IMR-90 (cell line): ENCODE data around the gene USP32. TPM values are rescaled to one million over a fixed set of nuclear protein-coding genes. Genes with fewer than 3 reads are reported as not detected.

Experiments used
- ATAC-seq: fragments of 200-7000 bp; cut with Tn5 transposase; 2 replicates; pipeline ENCODE4 v1.9.1; 2020; ENCODE audit warnings: low read depth, mild to moderate bottlenecking, moderate library complexity
- BruUV-seq: library from RNA; stranded (reverse); fragments of 400-500 nt; replicated peaks from 2 replicates; lab custom pipeline; 2021; lab: Mats Ljungman, UMichigan
- CTCF ChIA-PET: fragments of 300-600 bp; formaldehyde crosslinking; extraction: SDS; loops from one replicate; lab custom pipeline; 2021; ENCODE audit warnings: antibody characterized with exemption; lab: Yijun Ruan, JAX
- POLR2A ChIA-PET: fragments of 300-600 bp; sonication (Branson Sonifier 250); formaldehyde crosslinking; loops from one replicate; lab custom pipeline; 2022; ENCODE audit warnings: antibody characterized with exemption; ENCODE audit not compliant: unreplicated experiment; lab: Charles Lee
- DNase-seq: peaks from one replicate; pipeline ENCODE4 v3.0.0; 2013
- H2AFZ ChIP-seq: replicated peaks from 2 replicates; pipeline ENCODE3; 2013; ENCODE audit warnings: low read length, mild to moderate bottlenecking; ENCODE audit not compliant: poor library complexity
- H2AK5ac ChIP-seq: 2 replicates; pipeline ENCODE4 v1.6.1; 2013; ENCODE audit warnings: low read depth, low read length, inconsistent platforms
- H2AK9ac ChIP-seq: replicated peaks from 2 replicates; pipeline ENCODE3; 2013; ENCODE audit warnings: mild to moderate bottlenecking, low read depth, low read length, moderate library complexity; ENCODE audit not compliant: poor library complexity
- H2BK120ac ChIP-seq: 2 replicates; pipeline ENCODE4 v1.6.1; 2013; ENCODE audit warnings: low read depth, low read length, inconsistent platforms
- H2BK15ac ChIP-seq: 3 replicates; pipeline ENCODE4 v1.6.1; 2013; ENCODE audit warnings: low read depth, low read length, inconsistent platforms
- H2BK20ac ChIP-seq: 2 replicates; pipeline ENCODE4 v1.6.1; 2013; ENCODE audit warnings: low read depth, mild to moderate bottlenecking, inconsistent platforms, low read length, moderate library complexity
- H2BK5ac ChIP-seq: 2 replicates; pipeline ENCODE4 v1.6.1; 2013; ENCODE audit warnings: mild to moderate bottlenecking, low read depth, low read length, inconsistent platforms; ENCODE audit not compliant: poor library complexity, severe bottlenecking
- H3K14ac ChIP-seq: replicated peaks from 2 replicates; pipeline ENCODE4 v1.6.1; 2013; ENCODE audit warnings: low read depth, low read length, inconsistent platforms
- H3K18ac ChIP-seq: 2 replicates; pipeline ENCODE4 v1.6.1; 2013; ENCODE audit warnings: low read depth, low read length, control low read depth
- H3K23ac ChIP-seq: 2 replicates; pipeline ENCODE4 v1.6.1; 2013; ENCODE audit warnings: low read depth, low read length, inconsistent platforms
- H3K27ac ChIP-seq: 2 replicates; pipeline ENCODE4 v1.5.1; 2013; ENCODE audit warnings: mild to moderate bottlenecking, control low read depth, low read length; ENCODE audit not compliant: insufficient read depth
- H3K27me3 ChIP-seq: 2 replicates; pipeline ENCODE4 v1.6.1; 2013; ENCODE audit warnings: low read length; ENCODE audit not compliant: control insufficient read depth, insufficient read depth
- H3K36me3 ChIP-seq: 2 replicates; pipeline ENCODE4 v1.6.1; 2013; ENCODE audit warnings: low read length, mixed read lengths; ENCODE audit not compliant: control insufficient read depth, insufficient read depth
- H3K4ac ChIP-seq: 2 replicates; pipeline ENCODE4 v1.6.1; 2013; ENCODE audit warnings: low read depth, low read length, inconsistent platforms
- H3K4me1 ChIP-seq: 2 replicates; pipeline ENCODE4 v1.6.1; 2013; ENCODE audit warnings: low read length, mixed read lengths; ENCODE audit not compliant: control insufficient read depth, insufficient read depth
- H3K4me2 ChIP-seq: 2 replicates; pipeline ENCODE4 v1.6.1; 2013; ENCODE audit warnings: low read depth, mild to moderate bottlenecking, control low read depth, low read length, moderate library complexity
- H3K4me3 ChIP-seq: 2 replicates; pipeline ENCODE4 v1.5.1; 2013; ENCODE audit warnings: low read depth, mild to moderate bottlenecking, control low read depth, low read length, moderate library complexity; ENCODE audit not compliant: insufficient read depth
- H3K56ac ChIP-seq: 2 replicates; pipeline ENCODE4 v1.6.1; 2013; ENCODE audit warnings: low read length, inconsistent platforms; ENCODE audit not compliant: insufficient read depth; ENCODE audit errors: extremely low read depth
- H3K79me1 ChIP-seq, 2 experiments: 2 replicates each; pipeline ENCODE4 v1.6.1; 2013; ENCODE audit warnings: low read length in 2 of 2, inconsistent platforms in 1 of 2, low read depth in 1 of 2
- H3K9ac ChIP-seq: 2 replicates; pipeline ENCODE4 v1.6.1; 2013; ENCODE audit warnings: low read depth, low read length, control low read depth
- H3K9me1 ChIP-seq: 2 replicates; pipeline ENCODE4 v1.6.1; 2013; ENCODE audit warnings: low read length, inconsistent platforms; ENCODE audit not compliant: insufficient read depth
- H3K9me3 ChIP-seq: 2 replicates; pipeline ENCODE4 v1.6.1; 2013; ENCODE audit warnings: low read length; ENCODE audit not compliant: control insufficient read depth, insufficient read depth
- H4K20me1 ChIP-seq: 2 replicates; pipeline ENCODE4 v1.6.1; 2013; ENCODE audit warnings: low read length, inconsistent platforms; ENCODE audit not compliant: insufficient read depth
- H4K5ac ChIP-seq: 2 replicates; pipeline ENCODE4 v1.6.1; 2013; ENCODE audit warnings: mild to moderate bottlenecking, low read depth, low read length, control low read depth
- H4K8ac ChIP-seq, 2 experiments: 2 replicates each; pipeline ENCODE4 v1.6.1; 2013; ENCODE audit warnings: low read depth in 2 of 2, low read length in 2 of 2, control low read depth in 1 of 2, inconsistent platforms in 1 of 2
- H4K91ac ChIP-seq: 2 replicates; pipeline ENCODE4 v1.6.1; 2013; ENCODE audit warnings: low read depth, low read length, inconsistent platforms; ENCODE audit not compliant: insufficient read depth
- CHD1 ChIP-seq: IDR thresholded peaks from 2 replicates; pipeline ENCODE4 v1.6.1; 2012; ENCODE audit warnings: low read depth, low read length, improper control_type of control experiment
- FOS ChIP-seq: fragments of 150-350 bp; IDR thresholded peaks from 2 replicates; pipeline ENCODE4 v1.6.1; 2016; ENCODE audit warnings: low read depth, low read length
- RAD21 ChIP-seq: IDR thresholded peaks from 2 replicates; pipeline ENCODE4 v1.6.1; 2012; ENCODE audit warnings: low read length, improper control_type of control experiment
- RFX5 ChIP-seq: IDR thresholded peaks from 2 replicates; pipeline ENCODE4 v1.8.0; 2012; ENCODE audit warnings: low read depth, mild to moderate bottlenecking, low read length, moderate library complexity
- WGBS, 2 experiments: methylation state at CpG; one replicate each; pipeline versions ENCODE4 v1.1.5 to v1.1.7; 2013; ENCODE audit warnings: missing lambda C conversion rate in 2 of 2; ENCODE audit not compliant: insufficient read length in 1 of 2; ENCODE audit errors: extremely low coverage in 2 of 2; 5-methylcytosine and 5-hydroxymethylcytosine counted together
- dilution Hi-C: fragments of 300-500 bp; cut with HindIII; formaldehyde crosslinking; loops from one replicate; pipeline ENCODE4 v1.14.3; 2018; ENCODE audit warnings: low sequenced_read_pairs; ENCODE audit not compliant: unreplicated experiment
- in situ Hi-C: fragments of 300-500 bp; cut with MboI; formaldehyde crosslinking; loops from 3 replicates; pipeline ENCODE4 v1.14.3; 2019; ENCODE audit warnings: low sequenced_read_pairs, inconsistent platforms, mixed read lengths
- intact Hi-C: fragments of 100-400 bp; cut with micrococcal nuclease; formaldehyde crosslinking; loops from 2 replicates; pipeline ENCODE4 v1.10.0; 2022
- polyA plus RNA-seq, 3 experiments: library from polyadenylated mRNA; depleted of rRNA; stranded (reverse); fragments of >200 nt; gene quantifications; 2 replicates each; pipeline ENCODE4 v1.2.3, GENCODE V29; 2012; ENCODE audit warnings: low replicate concordance in 1 of 3
- total RNA-seq: library from RNA; depleted of rRNA; stranded (reverse); fragments of >200 nt; gene quantifications from 2 replicates; pipeline ENCODE4 v1.2.3, GENCODE V29; 2012
- TF ChIP-seq, protein P1 (sequence below): fragments of 150-350 bp; IDR thresholded peaks from 2 replicates; pipeline ENCODE4 v1.6.1; 2017; ENCODE audit warnings: mild to moderate bottlenecking, antibody characterized with exemption, low read length, low read depth

USP32 gene
- total and polyA plus RNA-seq, 2 of the 4 experiments (the other 2 are of a cell fraction): 16.8 to 46.8 TPM

DNA sequence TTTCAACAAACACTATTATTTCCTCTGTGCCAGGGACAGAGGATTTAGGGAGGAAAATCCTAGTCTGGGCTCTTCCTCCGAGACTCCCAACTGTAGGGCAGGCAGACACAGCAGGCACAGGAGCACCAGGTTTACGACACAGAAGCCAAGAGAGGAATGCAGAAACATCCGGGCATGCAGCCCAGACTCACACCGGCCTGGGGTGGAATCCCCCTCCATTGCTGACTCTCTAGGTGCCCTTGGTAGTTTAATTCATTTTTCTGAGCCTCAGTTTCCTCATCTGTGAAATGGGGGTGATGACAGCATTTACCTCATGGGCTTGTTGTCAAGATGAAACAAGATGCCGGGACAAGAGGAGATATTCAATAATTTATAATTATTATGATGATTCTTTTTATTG lies 227.2 kb downstream of the USP32 start:
- no peak overlapping the region for H3K18ac ChIP-seq
- WGBS, 2 experiments: no CpG with 5 or more reads among the region's 5 CpGs
- H2BK5ac ChIP-seq: no peak overlapping the region
- no peak overlapping the region for H2AFZ ChIP-seq
- no peak overlapping the region for H4K91ac ChIP-seq
- no peak overlapping the region for H3K27ac ChIP-seq
- H3K9me1 ChIP-seq: no peaks in the 10 kb centered on the region
- H3K9me3 ChIP-seq: no peaks in the 10 kb centered on the region
- H2AK9ac ChIP-seq: no peak overlapping the region
- dilution Hi-C loops (no loop called here), intact Hi-C loops (no loop called here), in situ Hi-C loops (no loop called here)
- no peak overlapping the region for H2BK15ac ChIP-seq
- no peak overlapping the region for H3K4me3 ChIP-seq
- BruUV-seq: no TSS peak
- no peak overlapping the region for H3K23ac ChIP-seq
- H3K27me3 ChIP-seq: peaks cover 17% of the 10 kb centered on the region
- H3K56ac ChIP-seq: no peak overlapping the region
- H3K9ac ChIP-seq: no peak overlapping the region
- POLR2A ChIA-PET: no interaction called here
- CTCF ChIA-PET: no interaction called here
- ATAC-seq (no peak), DNase-seq (no peak)
- no peak overlapping the region for H3K14ac ChIP-seq
- H4K20me1 ChIP-seq: no peaks in the 10 kb centered on the region
- H2BK20ac ChIP-seq: no peak overlapping the region
- no peaks in the 10 kb centered on the region for H3K36me3 ChIP-seq
- TF ChIP-seq CHD1 (no peak), FOS (no peak), RAD21 (no peak), RFX5 (no peak)
- TF ChIP-seq, protein P1, sequence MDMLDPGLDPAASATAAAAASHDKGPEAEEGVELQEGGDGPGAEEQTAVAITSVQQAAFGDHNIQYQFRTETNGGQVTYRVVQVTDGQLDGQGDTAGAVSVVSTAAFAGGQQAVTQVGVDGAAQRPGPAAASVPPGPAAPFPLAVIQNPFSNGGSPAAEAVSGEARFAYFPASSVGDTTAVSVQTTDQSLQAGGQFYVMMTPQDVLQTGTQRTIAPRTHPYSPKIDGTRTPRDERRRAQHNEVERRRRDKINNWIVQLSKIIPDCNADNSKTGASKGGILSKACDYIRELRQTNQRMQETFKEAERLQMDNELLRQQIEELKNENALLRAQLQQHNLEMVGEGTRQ: no peak
- no peak overlapping the region for H2AK5ac ChIP-seq
- no peak overlapping the region for H3K4ac ChIP-seq
- no peak overlapping the region for H3K4me2 ChIP-seq
- H3K4me1 ChIP-seq: no peaks in the 10 kb centered on the region
- no peak overlapping the region for H4K8ac ChIP-seq
- H2BK120ac ChIP-seq: no peak overlapping the region
- H3K79me1 ChIP-seq: no peaks in the 10 kb centered on the region
- H4K5ac ChIP-seq: no peak overlapping the region
